Stomach (tissue), 4 donors: Measurements from ENCODE around the gene ATP6V1G3.

Experiments used
- POLR2A ChIP-seq, 4 donors: fragments of 450-650 bp; IDR thresholded peaks; one replicate each; pipeline ENCODE4 v1.6.1; 2016; ENCODE audit warnings: antibody characterized with exemption in 4 of 4, control low read depth in 2 of 4, mild to moderate bottlenecking in 1 of 4, moderate library complexity in 1 of 4
- TF ChIP-seq, protein P1 (sequence below), 7 experiments: fragments of 450-650 bp in 4 of 7; fragments of 200-600 bp in 3 of 7; sonication (generic) in 3 of 7; IDR thresholded peaks; one replicate each; pipeline ENCODE4 v1.5.1; 2016 to 2019; ENCODE audit warnings: antibody characterized with exemption in 7 of 7, control low read depth in 2 of 7, mild to moderate bottlenecking in 1 of 7

DNA sequence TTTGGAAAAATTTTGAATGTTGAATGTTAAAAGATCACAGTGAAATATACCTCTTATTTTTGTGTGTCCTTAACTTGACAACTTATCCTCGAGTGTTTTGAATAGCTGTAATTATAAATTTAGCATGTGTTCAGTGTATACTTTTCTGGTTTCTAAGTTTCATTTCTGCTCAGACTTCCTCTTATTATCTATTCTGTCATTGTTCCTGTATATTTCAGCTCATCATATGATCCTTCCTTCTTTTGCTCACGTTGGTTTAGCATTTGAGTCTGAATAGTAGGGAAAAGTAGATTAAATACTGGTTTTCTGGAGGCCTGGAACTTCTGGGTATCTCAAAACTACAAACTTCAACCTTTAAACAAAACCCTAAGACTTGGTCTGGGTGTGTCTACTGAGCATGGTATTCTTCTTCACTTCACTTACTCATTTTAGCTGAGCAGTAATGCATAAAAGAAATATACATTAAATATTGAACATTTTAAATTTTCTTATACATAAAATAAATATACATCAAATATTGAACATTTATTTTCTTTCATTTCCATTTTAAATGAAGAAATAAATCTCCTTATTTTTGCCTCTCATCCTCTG is 3.3 kb upstream of the ATP6V1G3 start:
- TF ChIP-seq, protein P1, sequence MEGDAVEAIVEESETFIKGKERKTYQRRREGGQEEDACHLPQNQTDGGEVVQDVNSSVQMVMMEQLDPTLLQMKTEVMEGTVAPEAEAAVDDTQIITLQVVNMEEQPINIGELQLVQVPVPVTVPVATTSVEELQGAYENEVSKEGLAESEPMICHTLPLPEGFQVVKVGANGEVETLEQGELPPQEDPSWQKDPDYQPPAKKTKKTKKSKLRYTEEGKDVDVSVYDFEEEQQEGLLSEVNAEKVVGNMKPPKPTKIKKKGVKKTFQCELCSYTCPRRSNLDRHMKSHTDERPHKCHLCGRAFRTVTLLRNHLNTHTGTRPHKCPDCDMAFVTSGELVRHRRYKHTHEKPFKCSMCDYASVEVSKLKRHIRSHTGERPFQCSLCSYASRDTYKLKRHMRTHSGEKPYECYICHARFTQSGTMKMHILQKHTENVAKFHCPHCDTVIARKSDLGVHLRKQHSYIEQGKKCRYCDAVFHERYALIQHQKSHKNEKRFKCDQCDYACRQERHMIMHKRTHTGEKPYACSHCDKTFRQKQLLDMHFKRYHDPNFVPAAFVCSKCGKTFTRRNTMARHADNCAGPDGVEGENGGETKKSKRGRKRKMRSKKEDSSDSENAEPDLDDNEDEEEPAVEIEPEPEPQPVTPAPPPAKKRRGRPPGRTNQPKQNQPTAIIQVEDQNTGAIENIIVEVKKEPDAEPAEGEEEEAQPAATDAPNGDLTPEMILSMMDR (IDR thresholded peaks at IDR 0.05): no peak
- no peak for TF ChIP-seq POLR2A (IDR thresholded peaks at IDR 0.05)
